A549 (cell line): ENCODE measurements around the gene CCL8.

Experiments used
- CEBPB ChIP-seq, 2 experiments: fragments of >200 bp in 1 of 2; sonication (Bioruptor Twin) in 1 of 2; formaldehyde crosslinking in 1 of 2; IDR thresholded peaks; 2 replicates each; pipeline ENCODE4 v1.6.1; 2012 to 2016
- CHD4 ChIP-seq: fragments of 200-600 bp; sonication (generic); IDR thresholded peaks from 2 replicates; pipeline ENCODE4 v1.6.1; 2016; ENCODE audit warnings: antibody characterized with exemption, mild to moderate bottlenecking, borderline replicate concordance
- EHMT2 ChIP-seq: fragments of 200-600 bp; sonication (generic); IDR thresholded peaks from 2 replicates; pipeline ENCODE4 v1.6.1; 2016; ENCODE audit warnings: antibody characterized with exemption, low read depth, mild to moderate bottlenecking, moderate library complexity
- EP300 ChIP-seq, 2 experiments: fragments of >200 bp; sonication (Bioruptor Twin); formaldehyde crosslinking; IDR thresholded peaks; 2 replicates in 1 of 2; 3 replicates in 1 of 2; pipeline ENCODE4 v1.6.1; 2016 to 2017
- ESRRA ChIP-seq: fragments of 150-350 bp; IDR thresholded peaks from 2 replicates; pipeline ENCODE4 v1.6.1; 2014; ENCODE audit warnings: mild to moderate bottlenecking, low read length, borderline replicate concordance
- FOSL2 ChIP-seq, 2 experiments: fragments of 450-650 bp in 1 of 2; fragments of >200 bp in 1 of 2; sonication (Bioruptor Twin) in 1 of 2; formaldehyde crosslinking; IDR thresholded peaks; 2 replicates each; pipeline versions ENCODE4 v1.5.0 to v1.6.1; 2016 to 2020; ENCODE audit warnings: mild to moderate bottlenecking in 1 of 2, moderate library complexity in 1 of 2
- KDM1A ChIP-seq: fragments of 200-600 bp; sonication (generic); IDR thresholded peaks from 2 replicates; pipeline ENCODE4 v1.6.1; 2016; ENCODE audit warnings: low read depth, mild to moderate bottlenecking
- MYC ChIP-seq: IDR thresholded peaks from 2 replicates; pipeline ENCODE4 v1.6.1; 2012; ENCODE audit warnings: mild to moderate bottlenecking, inconsistent platforms, low read length, improper control_type of control experiment, borderline replicate concordance
- POLR2A ChIP-seq: IDR thresholded peaks from 2 replicates; pipeline ENCODE4 v1.6.1; 2012; ENCODE audit warnings: mild to moderate bottlenecking, low read length
- TF ChIP-seq, protein P1 (sequence below): fragments of >200 bp; sonication (Bioruptor Twin); formaldehyde crosslinking; IDR thresholded peaks from 3 replicates; pipeline ENCODE4 v1.5.1; 2016

DNA sequence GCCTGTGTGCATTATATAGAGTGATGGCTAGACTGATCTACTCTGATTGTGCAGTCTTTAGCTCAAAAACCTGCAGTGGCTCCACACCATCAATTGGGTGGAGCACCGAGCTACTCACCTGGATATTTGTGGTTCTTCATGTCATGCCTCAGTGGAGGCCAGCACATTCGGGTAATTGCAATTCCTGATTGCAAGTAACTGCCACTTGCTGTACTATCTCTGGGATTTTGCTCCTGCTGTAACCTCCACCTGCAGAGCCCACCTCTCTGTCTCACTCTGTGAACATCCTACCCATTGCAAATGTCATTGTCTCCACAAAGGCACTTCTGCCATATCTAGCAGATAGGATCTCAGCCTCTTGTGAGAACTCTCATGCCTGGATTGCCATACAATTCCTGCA is 45.5 kb downstream of the CCL8 start:
- TF ChIP-seq POLR2A: no peak
- TF ChIP-seq KDM1A: no peak
- no peak for TF ChIP-seq EP300 (IDR thresholded peaks at IDR 0.05)
- TF ChIP-seq EHMT2: no peak
- TF ChIP-seq, protein P1, sequence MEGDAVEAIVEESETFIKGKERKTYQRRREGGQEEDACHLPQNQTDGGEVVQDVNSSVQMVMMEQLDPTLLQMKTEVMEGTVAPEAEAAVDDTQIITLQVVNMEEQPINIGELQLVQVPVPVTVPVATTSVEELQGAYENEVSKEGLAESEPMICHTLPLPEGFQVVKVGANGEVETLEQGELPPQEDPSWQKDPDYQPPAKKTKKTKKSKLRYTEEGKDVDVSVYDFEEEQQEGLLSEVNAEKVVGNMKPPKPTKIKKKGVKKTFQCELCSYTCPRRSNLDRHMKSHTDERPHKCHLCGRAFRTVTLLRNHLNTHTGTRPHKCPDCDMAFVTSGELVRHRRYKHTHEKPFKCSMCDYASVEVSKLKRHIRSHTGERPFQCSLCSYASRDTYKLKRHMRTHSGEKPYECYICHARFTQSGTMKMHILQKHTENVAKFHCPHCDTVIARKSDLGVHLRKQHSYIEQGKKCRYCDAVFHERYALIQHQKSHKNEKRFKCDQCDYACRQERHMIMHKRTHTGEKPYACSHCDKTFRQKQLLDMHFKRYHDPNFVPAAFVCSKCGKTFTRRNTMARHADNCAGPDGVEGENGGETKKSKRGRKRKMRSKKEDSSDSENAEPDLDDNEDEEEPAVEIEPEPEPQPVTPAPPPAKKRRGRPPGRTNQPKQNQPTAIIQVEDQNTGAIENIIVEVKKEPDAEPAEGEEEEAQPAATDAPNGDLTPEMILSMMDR: no peak
- TF ChIP-seq ESRRA: no peak
- TF ChIP-seq CEBPB (IDR thresholded peaks at IDR 0.05): no peak
- TF ChIP-seq CHD4: no peak
- TF ChIP-seq FOSL2 (IDR thresholded peaks at IDR 0.05): no peak
- no peak for TF ChIP-seq FOSL2 (CRISPR knock-in tag; IDR thresholded peaks at IDR 0.05)
- no peak for TF ChIP-seq MYC
